ENCODE data around the gene AKT1. TPM values are rescaled to one million over a fixed set of nuclear protein-coding genes. Genes with fewer than 3 reads are reported as not detected.

AKT1 gene
- total and polyA plus RNA-seq, 2 of the 4 experiments (the other 2 are of a cell fraction): 193 to 221 TPM

GRCh38 chr14:104788873-104789663 lies 6.5 kb downstream of the AKT1 start:
- no TSS peak for BruUV-seq (replicated peaks)
- no peak overlapping the region for H2BK5ac ChIP-seq (ENCODE audit: low read depth, low read length, poor library complexity, severe bottlenecking)
- H2AK9ac ChIP-seq (replicated peaks; ENCODE audit: low read depth, low read length, poor library complexity): no peak overlapping the region
- peaks cover 97% of the 10 kb centered on the region for H4K20me1 ChIP-seq (ENCODE audit: insufficient read depth, low read length)
- peaks cover 13% of the 10 kb centered on the region for H3K4me1 ChIP-seq (ENCODE audit: control insufficient read depth, insufficient read depth, low read length)
- peaks cover 9 to 66% of the 10 kb centered on the region in 2 experiments; a peak in 3 of 4 replicates for H3K79me1 ChIP-seq (ENCODE audit: low read depth in 1 of 2, low read length in 2 of 2)
- DNase-seq (no peak), ATAC-seq (ENCODE audit: low read depth) (no peak)
- no peak overlapping the region for H2BK20ac ChIP-seq (ENCODE audit: low read depth, low read length)
- H3K36me3 ChIP-seq (ENCODE audit: control insufficient read depth, insufficient read depth, low read length): peaks cover 47% of the 10 kb centered on the region
- H3K4me3 ChIP-seq (ENCODE audit: insufficient read depth, low read depth, low read length): no peak overlapping the region
- H2AK5ac ChIP-seq (ENCODE audit: low read depth, low read length): no peak overlapping the region
- H3K27me3 ChIP-seq (ENCODE audit: control insufficient read depth, insufficient read depth, low read length): no peaks in the 10 kb centered on the region
- no peak overlapping the region for H4K5ac ChIP-seq (ENCODE audit: low read depth, low read length)
- no peak overlapping the region for H3K18ac ChIP-seq (ENCODE audit: low read depth, low read length)
- WGBS, 2 experiments (ENCODE audit: extremely low coverage in 2 of 2, insufficient read length in 1 of 2): 94% methylated on average over 19 of the region's 39 CpGs; no CpG with 5 or more reads in 1 of the 2 experiments
- in situ Hi-C loops (cut with MboI; ENCODE audit: low sequenced_read_pairs) (no loop called here), intact Hi-C loops (cut with micrococcal nuclease) (no loop called here), dilution Hi-C loops (cut with HindIII; ENCODE audit: low sequenced_read_pairs, unreplicated experiment) (no loop called here)
- H3K14ac ChIP-seq (replicated peaks; ENCODE audit: low read depth, low read length): no peak overlapping the region
- TF ChIP-seq MAFK (IDR thresholded peaks at IDR 0.05; ENCODE audit: low read depth, low read length) (no peak), MAZ (IDR thresholded peaks at IDR 0.05; ENCODE audit: borderline replicate concordance, low read depth, low read length) (no peak), ELK1 (IDR thresholded peaks at IDR 0.05; ENCODE audit: borderline replicate concordance, low read depth, low read length) (no peak), RAD21 (IDR thresholded peaks at IDR 0.05; ENCODE audit: low read length) (no peak), POLR2A (IDR thresholded peaks at IDR 0.05; ENCODE audit: low read depth, low read length) (no peak), NFE2L2 (IDR thresholded peaks at IDR 0.05; ENCODE audit: low read depth, low read length) (no peak), CEBPB (IDR thresholded peaks at IDR 0.05; ENCODE audit: low read depth, low read length) (no peak), CHD1 (IDR thresholded peaks at IDR 0.05; ENCODE audit: low read depth, low read length) (no peak), RCOR1 (IDR thresholded peaks at IDR 0.05; ENCODE audit: insufficient replicate concordance, low read length) (no peak), BHLHE40 (IDR thresholded peaks at IDR 0.05; ENCODE audit: low read depth, low read length) (no peak), RFX5 (IDR thresholded peaks at IDR 0.05; ENCODE audit: low read depth, low read length) (no peak), SMC3 (IDR thresholded peaks at IDR 0.05; ENCODE audit: low read depth, low read length) (no peak)
- TF ChIP-seq, protein P1, sequence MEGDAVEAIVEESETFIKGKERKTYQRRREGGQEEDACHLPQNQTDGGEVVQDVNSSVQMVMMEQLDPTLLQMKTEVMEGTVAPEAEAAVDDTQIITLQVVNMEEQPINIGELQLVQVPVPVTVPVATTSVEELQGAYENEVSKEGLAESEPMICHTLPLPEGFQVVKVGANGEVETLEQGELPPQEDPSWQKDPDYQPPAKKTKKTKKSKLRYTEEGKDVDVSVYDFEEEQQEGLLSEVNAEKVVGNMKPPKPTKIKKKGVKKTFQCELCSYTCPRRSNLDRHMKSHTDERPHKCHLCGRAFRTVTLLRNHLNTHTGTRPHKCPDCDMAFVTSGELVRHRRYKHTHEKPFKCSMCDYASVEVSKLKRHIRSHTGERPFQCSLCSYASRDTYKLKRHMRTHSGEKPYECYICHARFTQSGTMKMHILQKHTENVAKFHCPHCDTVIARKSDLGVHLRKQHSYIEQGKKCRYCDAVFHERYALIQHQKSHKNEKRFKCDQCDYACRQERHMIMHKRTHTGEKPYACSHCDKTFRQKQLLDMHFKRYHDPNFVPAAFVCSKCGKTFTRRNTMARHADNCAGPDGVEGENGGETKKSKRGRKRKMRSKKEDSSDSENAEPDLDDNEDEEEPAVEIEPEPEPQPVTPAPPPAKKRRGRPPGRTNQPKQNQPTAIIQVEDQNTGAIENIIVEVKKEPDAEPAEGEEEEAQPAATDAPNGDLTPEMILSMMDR (conservative IDR thresholded peaks at IDR 0.05; ENCODE audit: low read depth, low read length): no peak
- H3K9me1 ChIP-seq (ENCODE audit: insufficient read depth, low read length): peaks cover 6% of the 10 kb centered on the region; the same call in 1 of the 2 replicates
- H3K56ac ChIP-seq (ENCODE audit: extremely low read depth, insufficient read depth, low read length): no peak overlapping the region
- POLR2A ChIA-PET (ENCODE audit: unreplicated experiment): no interaction called here
- H3K9ac ChIP-seq (ENCODE audit: low read depth, low read length): no peak overlapping the region
- H3K27ac ChIP-seq (ENCODE audit: insufficient read depth, low read length): no peak overlapping the region
- no peak overlapping the region for H2BK15ac ChIP-seq (ENCODE audit: low read depth, low read length)
- no peak overlapping the region for H4K8ac ChIP-seq (ENCODE audit: low read depth in 2 of 2, low read length in 2 of 2)
- H2AFZ ChIP-seq (replicated peaks; ENCODE audit: low read length, poor library complexity): no peak overlapping the region
- H2BK120ac ChIP-seq (ENCODE audit: low read depth, low read length): no peak overlapping the region
- H4K91ac ChIP-seq (ENCODE audit: insufficient read depth, low read depth, low read length): no peak overlapping the region
- H3K23ac ChIP-seq (ENCODE audit: low read depth, low read length): no peak overlapping the region
- H3K9me3 ChIP-seq (ENCODE audit: control insufficient read depth, insufficient read depth, low read length): no peaks in the 10 kb centered on the region
- no peak overlapping the region for H3K4ac ChIP-seq (ENCODE audit: low read depth, low read length)
- H3K4me2 ChIP-seq (ENCODE audit: low read depth, low read length): no peak overlapping the region
- CTCF ChIA-PET: no interaction called here
